GM12875 (cell line): ENCODE measurements around the gene ACAP2.
"Not testable (repeated sequence)": the region's sequence is repeated elsewhere in the genome, so short reads cannot be mapped to it uniquely, and the experiment has no call there.

Experiments used
- H3K4me3 ChIP-seq: one replicate; pipeline ENCODE4 v1.5.1; 2011; ENCODE audit warnings: low read depth, low read length, control low read depth
- TF ChIP-seq, protein P1 (sequence below): IDR thresholded peaks from 2 replicates; pipeline ENCODE4 v1.5.1; 2011; ENCODE audit warnings: low read depth, mild to moderate bottlenecking, control low read depth, inconsistent platforms, low read length, moderate library complexity, borderline replicate concordance; ENCODE audit not compliant: insufficient read depth

ACAP2 gene

DNA sequence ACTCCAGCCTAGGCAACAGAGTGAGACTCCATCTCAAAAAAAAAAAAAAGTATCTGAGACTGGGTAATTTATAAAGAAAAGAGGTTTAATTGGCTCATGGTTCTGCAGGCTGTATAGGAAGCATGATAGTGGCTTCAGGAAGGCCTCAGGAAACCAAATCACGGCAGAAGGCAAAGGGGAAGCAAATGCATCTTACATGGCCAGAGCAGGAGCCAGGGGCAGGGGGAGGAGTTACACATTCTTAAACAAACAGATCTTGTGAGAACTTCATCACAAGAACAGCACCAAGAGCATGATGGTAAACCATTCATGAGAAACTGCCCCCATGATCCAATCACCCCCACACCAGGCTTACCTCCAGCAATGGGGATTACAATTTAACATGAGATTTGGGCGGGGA is 37.2 kb downstream of the ACAP2 start:
- TF ChIP-seq, protein P1, sequence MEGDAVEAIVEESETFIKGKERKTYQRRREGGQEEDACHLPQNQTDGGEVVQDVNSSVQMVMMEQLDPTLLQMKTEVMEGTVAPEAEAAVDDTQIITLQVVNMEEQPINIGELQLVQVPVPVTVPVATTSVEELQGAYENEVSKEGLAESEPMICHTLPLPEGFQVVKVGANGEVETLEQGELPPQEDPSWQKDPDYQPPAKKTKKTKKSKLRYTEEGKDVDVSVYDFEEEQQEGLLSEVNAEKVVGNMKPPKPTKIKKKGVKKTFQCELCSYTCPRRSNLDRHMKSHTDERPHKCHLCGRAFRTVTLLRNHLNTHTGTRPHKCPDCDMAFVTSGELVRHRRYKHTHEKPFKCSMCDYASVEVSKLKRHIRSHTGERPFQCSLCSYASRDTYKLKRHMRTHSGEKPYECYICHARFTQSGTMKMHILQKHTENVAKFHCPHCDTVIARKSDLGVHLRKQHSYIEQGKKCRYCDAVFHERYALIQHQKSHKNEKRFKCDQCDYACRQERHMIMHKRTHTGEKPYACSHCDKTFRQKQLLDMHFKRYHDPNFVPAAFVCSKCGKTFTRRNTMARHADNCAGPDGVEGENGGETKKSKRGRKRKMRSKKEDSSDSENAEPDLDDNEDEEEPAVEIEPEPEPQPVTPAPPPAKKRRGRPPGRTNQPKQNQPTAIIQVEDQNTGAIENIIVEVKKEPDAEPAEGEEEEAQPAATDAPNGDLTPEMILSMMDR: no peak
- H3K4me3 ChIP-seq: no peak overlapping the region

DNA sequence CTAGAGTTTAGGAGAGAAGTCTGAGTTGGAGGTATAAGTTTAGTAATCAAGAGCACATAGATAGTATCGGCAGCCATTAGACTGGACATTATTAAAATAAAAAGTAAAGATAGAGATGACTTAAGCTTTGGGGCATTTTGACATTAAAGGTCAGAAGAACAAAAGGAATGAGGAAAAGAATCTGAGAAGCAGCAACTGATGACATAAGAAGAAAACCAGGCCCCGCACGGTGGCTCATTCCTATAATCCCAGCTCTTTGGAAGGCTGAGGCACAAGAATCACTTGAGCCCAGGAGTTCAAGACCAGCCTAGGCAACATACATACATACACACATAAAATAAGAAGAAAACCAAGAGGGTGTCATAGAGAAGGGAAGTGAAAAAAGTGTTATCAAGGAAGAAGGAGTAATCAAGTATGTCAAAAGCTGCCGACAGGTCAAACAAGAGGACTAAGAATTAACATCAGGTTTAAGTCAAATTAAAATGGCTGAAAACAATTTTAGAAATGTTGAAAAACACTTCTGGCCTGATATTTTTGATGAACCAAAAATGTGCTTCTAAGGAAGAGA is 38.9 kb downstream of the ACAP2 start:
- H3K4me3 ChIP-seq: no peak overlapping the region
- TF ChIP-seq, protein P1: no peak

DNA sequence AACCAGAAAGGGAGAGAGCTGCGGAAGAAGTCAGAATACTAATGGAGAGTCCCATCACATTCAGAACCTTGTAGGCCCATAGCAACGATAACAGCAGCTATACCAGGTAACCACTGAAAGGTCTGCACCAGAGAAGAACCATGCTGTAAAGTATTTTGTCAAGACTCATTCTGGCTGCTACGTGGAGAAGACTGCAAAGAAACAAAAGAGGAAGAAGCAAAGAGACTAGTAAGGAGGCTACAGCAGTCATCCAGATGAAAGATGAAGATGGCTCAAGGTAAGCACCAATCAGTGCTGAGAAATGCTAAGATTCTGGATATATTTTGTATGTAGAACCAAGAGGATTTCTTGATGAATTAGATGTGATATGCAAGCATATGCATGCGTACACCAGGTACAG is 39.6 kb downstream of the ACAP2 start:
- no peak overlapping the region for H3K4me3 ChIP-seq
- TF ChIP-seq, protein P1: no peak

DNA sequence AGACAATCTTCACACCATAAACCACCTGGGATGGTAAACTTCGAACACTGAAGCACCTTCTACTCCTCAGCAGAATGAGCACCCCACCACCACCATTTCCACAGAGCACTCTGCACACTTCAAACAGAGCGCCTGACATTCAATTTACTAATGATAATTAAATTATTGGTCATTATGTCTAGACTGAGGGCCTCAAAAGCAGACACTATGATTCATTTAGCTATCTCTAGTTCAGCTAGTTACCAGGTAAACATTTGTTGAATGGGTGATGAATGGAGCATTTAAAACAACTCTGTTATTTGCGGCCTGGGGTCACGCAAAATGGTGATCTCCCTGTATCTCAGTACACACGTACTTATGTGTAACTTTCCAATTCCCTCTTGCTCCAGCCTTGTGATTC is 40.9 kb downstream of the ACAP2 start:
- H3K4me3 ChIP-seq: no peak overlapping the region
- TF ChIP-seq, protein P1: no peak

DNA sequence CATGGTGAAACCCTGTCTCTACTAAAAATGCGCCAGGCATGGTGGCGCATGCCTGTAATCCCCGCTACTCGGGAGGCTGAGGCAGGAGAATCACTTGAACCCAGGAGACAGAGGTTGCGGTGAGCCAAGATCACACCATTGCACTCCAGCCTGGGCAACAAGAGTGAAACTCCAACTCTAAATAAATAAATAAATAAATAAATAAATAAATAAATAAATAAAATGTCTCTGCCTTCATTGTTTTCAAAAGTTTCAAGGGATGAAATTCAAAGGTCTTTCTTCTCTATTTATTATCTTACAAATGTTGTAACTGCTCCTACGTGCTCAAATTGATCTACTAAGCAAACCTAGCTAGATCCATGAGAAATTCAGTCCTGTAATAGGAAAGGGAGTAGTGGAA is 44.4 kb downstream of the ACAP2 start:
- H3K4me3 ChIP-seq: not testable (repeated sequence)

DNA sequence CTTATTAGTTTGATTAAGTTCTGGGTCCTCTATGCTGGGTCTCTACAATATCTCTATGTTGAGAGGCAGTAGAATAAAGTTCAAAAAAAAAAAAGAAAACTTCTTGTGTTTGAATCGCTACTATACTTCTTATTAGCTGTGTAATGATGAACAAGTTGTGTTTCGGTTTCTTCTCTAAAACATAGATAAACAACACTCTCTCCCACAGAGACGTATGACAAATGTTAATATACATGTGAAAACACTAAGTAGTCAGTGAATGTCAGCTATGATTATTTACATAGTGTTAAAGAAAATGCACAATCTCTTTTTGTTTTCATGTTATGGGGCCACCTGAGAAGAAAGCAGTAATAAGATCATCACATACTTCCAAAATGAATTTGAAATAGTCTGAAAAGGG is 45.3 kb downstream of the ACAP2 start:
- no peak overlapping the region for H3K4me3 ChIP-seq
- TF ChIP-seq, protein P1: no peak

DNA sequence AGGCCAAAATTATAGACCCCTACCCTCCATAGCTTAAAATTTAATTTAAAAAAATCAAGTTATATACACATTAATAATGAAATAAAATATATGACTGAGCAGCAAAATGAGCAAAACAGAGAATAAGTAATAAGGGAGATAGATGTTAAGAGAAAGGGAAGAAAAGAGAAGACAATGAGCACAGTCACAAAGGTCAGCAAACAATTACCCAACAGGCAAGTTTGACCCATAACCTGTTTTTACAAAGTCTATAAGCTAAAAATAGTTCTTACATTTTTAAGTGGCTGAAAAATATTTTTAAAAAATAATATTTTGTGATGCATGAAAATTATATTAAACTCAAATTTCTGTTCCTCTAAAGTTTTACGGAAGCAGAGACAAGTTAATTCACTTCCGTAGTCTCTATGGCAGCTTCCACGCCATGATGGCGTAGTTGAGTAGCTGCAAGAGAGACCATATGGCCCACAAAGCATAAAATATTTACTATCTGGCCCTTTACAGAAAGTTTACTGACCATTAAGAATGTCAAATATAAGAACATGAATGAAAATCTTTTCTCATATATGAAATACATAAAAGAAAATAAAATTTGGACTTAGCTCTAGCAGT is 47.5 kb downstream of the ACAP2 start:
- TF ChIP-seq, protein P1: no peak

More for the DNA sequence above, 47.5 kb downstream of the ACAP2 start:
- H3K4me3 ChIP-seq: no peak overlapping the region
